Suppressor macrophage (primary cell): ENCODE data around the gene ZNF358.

Source experiments
- DNase-seq, 4 experiments: peaks; one replicate each; pipeline ENCODE4 v3.0.0-alpha.2; 2020 to 2022

ZNF358 gene

DNA sequence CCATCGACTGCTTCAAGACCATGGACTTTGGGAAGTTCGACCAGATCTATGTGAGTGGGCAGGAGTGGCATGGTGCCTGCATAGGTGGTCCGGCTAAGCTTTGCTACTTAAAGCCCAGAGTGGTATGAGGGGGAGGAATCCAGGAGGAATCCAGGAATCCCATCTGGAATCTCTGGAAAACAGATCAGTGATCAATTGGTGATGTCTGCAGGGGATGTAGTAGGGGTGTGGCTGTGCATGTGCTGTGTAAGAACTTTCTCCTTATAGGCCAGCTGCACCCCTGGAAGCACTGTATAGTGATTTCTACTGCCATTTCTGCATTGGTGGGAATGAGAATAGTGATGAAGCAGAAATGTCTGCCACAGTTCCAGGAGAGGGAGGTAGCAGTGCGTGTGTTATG, 43.2 kb downstream of the ZNF358 start:
- no peak for DNase-seq

DNA sequence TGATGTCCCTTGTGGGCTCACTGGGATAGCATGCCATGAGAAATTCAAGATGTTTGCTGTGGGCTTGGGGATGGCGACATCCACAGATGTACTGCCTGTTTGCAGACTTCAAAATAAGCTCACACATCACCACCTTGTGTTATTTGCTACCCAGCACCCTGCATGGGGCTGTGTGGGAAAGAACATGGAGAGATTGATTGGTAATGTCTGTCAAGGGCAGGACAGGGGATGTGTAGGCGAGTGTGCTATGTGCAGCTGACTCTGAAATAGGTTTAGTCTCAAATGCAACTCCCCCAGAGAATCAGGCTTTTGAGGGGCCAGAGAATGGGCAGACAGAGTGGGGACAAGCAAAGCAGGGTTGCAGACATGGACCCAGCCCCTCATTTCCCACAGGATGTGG, 44.4 kb downstream of the ZNF358 start:
- no peak for DNase-seq

DNA sequence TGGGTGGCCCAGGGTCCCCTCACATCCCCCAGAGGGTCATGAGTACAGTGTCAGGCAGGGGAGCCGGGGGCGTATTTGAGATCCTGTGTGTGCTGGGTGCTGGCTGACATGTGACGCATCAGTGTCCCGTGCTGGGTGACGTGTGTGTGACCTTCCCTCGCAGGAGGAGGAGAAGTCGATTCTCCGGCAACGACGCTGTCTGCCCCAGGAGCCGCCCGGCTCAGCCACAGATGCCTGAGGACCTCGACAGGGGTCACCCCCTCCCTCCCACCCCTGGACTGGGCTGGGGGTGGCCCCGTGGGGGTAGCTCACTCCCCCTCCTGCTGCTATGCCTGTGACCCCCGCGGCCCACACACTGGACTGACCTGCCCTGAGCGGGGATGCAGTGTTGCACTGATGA, 45.4 kb downstream of the ZNF358 start:
- no peak for DNase-seq

DNA sequence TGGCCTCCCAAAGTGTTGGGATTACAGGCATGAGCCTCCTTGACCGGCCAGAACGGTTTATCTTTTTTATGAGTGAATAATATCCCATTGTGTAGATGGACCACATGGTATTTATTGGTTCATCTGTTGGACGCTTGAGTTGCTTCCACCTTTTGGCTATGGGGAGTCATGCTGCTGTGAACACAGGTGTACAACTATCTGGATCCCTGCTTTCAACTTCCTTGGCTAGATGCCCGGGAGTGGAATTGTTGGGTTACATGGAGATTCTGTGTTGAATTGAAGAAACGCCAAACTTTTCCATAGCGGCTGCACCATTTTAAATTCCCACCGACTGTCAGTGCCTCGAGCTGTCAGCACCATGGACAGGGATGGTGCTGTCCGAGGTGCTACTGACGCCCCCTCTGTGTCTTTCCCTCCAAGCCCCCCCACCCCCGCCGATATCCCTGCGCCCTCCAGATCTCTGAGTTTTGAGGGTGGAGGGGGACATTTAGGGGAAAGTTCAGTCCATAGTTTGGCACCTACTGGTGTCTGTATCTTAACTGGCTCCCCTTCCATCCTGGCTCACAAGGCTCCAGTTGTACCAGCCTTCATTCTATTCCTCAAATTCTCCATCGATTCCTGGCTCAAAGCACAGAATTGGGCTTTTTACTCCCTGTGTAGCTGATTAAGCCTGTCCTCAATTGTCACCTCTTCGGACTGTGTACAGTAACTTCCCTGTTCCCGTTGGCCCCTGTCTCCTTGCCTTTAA, 46.9 kb downstream of the ZNF358 start:
- no peak for DNase-seq

DNA sequence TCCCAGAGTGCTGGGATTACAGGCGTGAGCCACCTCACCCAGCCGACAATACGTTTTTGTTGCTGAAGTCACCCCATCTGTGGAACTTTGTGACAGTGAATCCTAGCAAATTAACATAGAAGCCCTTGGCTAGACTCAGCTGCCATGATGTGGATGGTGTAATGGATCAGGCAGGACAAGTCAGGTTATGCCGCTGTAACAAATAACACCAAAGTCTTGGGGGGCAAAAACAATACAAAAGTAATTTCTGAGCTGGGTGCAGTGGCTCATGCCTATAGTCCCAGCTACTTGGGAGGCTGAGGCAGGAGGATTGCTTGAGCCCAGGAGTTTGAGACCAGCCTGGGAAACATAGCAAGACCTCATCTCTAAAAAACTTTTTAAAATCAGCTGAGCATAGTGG, 49.0 kb downstream of the ZNF358 start:
- no peak for DNase-seq

DNA sequence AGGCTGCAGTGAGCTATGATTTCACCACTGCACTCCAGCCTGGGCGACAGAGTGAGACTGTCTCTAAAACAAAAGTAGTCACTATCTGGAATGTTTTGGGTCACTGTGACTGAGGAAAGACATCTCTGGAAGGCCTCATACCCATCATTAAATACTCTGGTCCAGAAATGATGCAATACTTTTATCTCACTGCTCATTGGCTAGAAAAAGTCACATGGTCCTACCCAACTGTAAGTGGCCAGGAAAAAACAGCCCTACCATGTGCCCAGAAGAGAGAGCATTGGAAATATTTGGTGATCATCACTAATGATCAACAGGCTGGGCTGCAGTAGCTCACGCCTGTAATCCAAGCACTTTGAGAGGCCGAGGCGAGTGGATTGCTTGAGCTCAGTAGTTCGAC, 49.4 kb downstream of the ZNF358 start:
- no peak for DNase-seq
